Liver (tissue), 3 donors: Measurements from ENCODE around the gene PLXDC2.

Source experiments
- CTCF ChIP-seq: fragments of 150-350 bp; IDR thresholded peaks from 2 replicates; pipeline ENCODE4 v1.5.1; 2017; ENCODE audit warnings: improper control_type of control experiment, low read depth, low read length; ENCODE audit not compliant: missing input control
- JUND ChIP-seq, 2 donors: IDR thresholded peaks; 2 replicates each; pipeline ENCODE4 v1.6.1; 2016; ENCODE audit warnings: antibody characterized with exemption in 2 of 2
- RXRA ChIP-seq, 2 donors: IDR thresholded peaks; 2 replicates each; pipeline ENCODE4 v1.6.1; 2017 to 2018; ENCODE audit warnings: antibody characterized with exemption in 2 of 2, mild to moderate bottlenecking in 1 of 2
- YY1 ChIP-seq: IDR thresholded peaks from 2 replicates; pipeline ENCODE4 v1.6.1; 2016; ENCODE audit warnings: antibody characterized with exemption, mild to moderate bottlenecking
- donor health status: healthy.
- donor health status: healthy.

- TF ChIP-seq CTCF (no peak), RXRA (IDR thresholded peaks at IDR 0.05) (peak in 1 of 2 donors; percentile 61), YY1 (peak; percentile 27), JUND (IDR thresholded peaks at IDR 0.05) (no peak)
Measured at GRCh38 chr10:19932806-19933371, 116.7 kb downstream of the PLXDC2 start.
